Activated CD4-positive, alpha-beta memory T cell treated with anti-CD3 and anti-CD28 coated beads, Interleukin-2, amount 10 ng/mL, durations not matched to agents 7 days and 5 days (primary cell): ENCODE measurements around the gene RBM20. TPM values are rescaled to one million over a fixed set of nuclear protein-coding genes. Genes with fewer than 3 reads are reported as not detected.
A peak's percentile ranks its signal among the peaks of the same experiment; 100 is the strongest.

Source experiments
- CTCF ChIA-PET: fragments of 350-600 bp; sonication (Branson Sonifier 250); formaldehyde crosslinking; loops from one replicate; lab custom pipeline; 2021; ENCODE audit warnings: antibody characterized with exemption, inconsistent platforms; lab: Charles Lee
- POLR2A ChIA-PET: fragments of 350-600 bp; sonication (Branson Sonifier 250); formaldehyde crosslinking; loops from one replicate; lab custom pipeline; 2021; ENCODE audit warnings: antibody characterized with exemption; lab: Charles Lee
- DNase-seq: peaks from one replicate; pipeline ENCODE4 v3.0.0-alpha.2; 2020
- H3K27ac Mint-ChIP-seq: one replicate; pipeline ENCODE4 v1.8.0; 2021; ENCODE audit warnings: mild to moderate bottlenecking, mixed read lengths
- H3K27me3 Mint-ChIP-seq: one replicate; pipeline ENCODE4 v1.8.0; 2021; ENCODE audit warnings: mixed read lengths
- H3K36me3 Mint-ChIP-seq: one replicate; pipeline ENCODE4 v1.8.0; 2021; ENCODE audit warnings: low read depth, mixed read lengths
- H3K4me1 Mint-ChIP-seq: one replicate; pipeline ENCODE4 v1.8.0; 2021; ENCODE audit warnings: mixed read lengths
- H3K4me3 Mint-ChIP-seq: one replicate; pipeline ENCODE4 v1.8.0; 2021; ENCODE audit warnings: mild to moderate bottlenecking, mixed read lengths
- H3K9me3 Mint-ChIP-seq: one replicate; pipeline ENCODE4 v1.8.0; 2021; ENCODE audit warnings: mixed read lengths
- total RNA-seq, 2 experiments: library from RNA; stranded (reverse); gene quantifications; one replicate each; pipeline ENCODE4 v1.2.3, GENCODE V29; 2021

Gene RBM20
- total RNA-seq, 2 experiments from 2014 or later: 0.03 TPM; not detected in 1

DNA sequence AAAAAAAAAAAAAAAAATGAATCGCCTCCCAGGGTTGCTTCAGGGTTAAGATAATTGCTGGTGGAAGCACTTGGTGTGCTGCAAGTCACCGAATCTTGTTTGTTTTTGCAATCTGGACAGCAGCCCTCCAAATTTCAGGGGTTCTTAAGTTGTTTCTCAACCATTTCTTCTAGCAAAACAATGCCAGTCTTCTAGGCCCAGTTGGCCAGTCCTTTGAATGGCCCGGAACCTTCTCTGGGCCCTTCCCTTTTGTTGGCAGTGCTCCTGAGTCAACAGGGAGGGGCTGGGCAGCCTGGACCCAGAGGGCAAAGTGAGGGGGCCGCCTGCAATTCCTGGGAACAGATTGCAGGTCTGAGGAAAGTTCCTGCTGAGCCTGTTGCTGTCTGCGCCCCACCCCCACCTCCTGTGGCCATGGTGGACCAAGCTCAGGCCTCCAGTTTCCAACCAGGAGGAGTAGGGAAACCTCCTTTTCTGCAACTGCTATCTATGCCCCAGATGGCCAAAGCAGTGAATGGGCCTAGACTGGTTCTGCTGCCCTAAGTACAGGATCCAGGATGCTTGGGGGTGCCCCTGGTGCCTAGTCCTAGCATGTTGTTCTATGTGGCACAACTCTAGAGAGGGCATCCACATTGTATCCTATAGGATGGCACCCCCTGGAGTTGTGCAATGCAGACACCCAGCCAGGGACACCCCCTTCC, 196.2 kb downstream of the RBM20 start:
- no peaks in the 10 kb centered on the region for H3K9me3 Mint-ChIP-seq
- DNase-seq: no peak
- H3K4me1 Mint-ChIP-seq: peaks cover 31% of the 10 kb centered on the region
- POLR2A ChIA-PET: no interaction called here
- CTCF ChIA-PET: no interaction called here
- H3K36me3 Mint-ChIP-seq: no peaks in the 10 kb centered on the region
- H3K27me3 Mint-ChIP-seq: no peaks in the 10 kb centered on the region
- H3K4me3 Mint-ChIP-seq: no peak overlapping the region
- H3K27ac Mint-ChIP-seq: no peak overlapping the region

GRCh38 chr10:110840923-110841428, 196.8 kb downstream of the RBM20 start:
- no peaks in the 10 kb centered on the region for H3K9me3 Mint-ChIP-seq
- ChIA-PET POLR2A (no interaction called here), CTCF (no interaction called here)
- no peaks in the 10 kb centered on the region for H3K27me3 Mint-ChIP-seq
- H3K4me3 Mint-ChIP-seq: no peak overlapping the region
- no peaks in the 10 kb centered on the region for H3K36me3 Mint-ChIP-seq
- no peak overlapping the region for H3K27ac Mint-ChIP-seq
- H3K4me1 Mint-ChIP-seq: peaks cover 31% of the 10 kb centered on the region
- no peak for DNase-seq

- H3K4me1 Mint-ChIP-seq: peaks cover 31% of the 10 kb centered on the region
- H3K4me3 Mint-ChIP-seq: no peak overlapping the region
- H3K9me3 Mint-ChIP-seq: no peaks in the 10 kb centered on the region
- H3K27ac Mint-ChIP-seq: no peak overlapping the region
- H3K36me3 Mint-ChIP-seq: no peaks in the 10 kb centered on the region
- ChIA-PET CTCF (interaction anchor here (1.4 kb wide), 1 partner anchor 68 kb away, joined by 3 read pairs; no protein-coding TSS in a partner anchor), POLR2A (interaction anchor here (1.7 to 2.1 kb wide), 3 partner anchors 18 to 26 kb away, joined by 5 to 10 read pairs (median 6); no protein-coding TSS in a partner anchor)
- no peak for DNase-seq
- no peaks in the 10 kb centered on the region for H3K27me3 Mint-ChIP-seq
Measured at GRCh38 chr10:110841767-110842267, 197.7 kb downstream of the RBM20 start.

DNA sequence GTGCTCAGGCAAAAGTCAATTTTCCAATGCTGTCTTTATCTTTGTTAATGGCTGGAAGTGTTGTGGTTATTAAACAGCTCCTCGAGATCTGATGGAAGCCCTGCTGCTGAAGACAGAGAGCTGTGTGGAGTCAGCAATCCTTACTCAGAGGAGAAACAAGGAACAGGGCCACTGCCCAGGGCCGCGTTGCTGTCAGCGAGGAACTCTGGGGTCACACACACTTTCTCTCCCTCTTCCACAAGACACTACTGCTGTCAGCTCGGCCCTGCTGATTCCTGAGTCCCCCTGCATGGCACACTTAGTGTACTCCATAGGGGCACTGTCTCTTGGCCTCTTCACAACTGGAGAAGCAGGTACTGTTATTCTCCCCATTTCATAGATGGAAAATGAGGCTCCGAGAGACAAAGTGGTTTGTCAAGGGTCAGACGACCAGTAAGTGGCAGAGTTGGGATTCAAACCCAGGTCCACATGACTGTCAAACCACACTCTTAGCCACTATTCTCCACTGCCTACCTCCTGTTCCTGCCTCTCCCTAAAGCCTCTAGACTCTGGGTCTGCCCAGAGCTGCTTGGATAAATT, 198.3 kb downstream of the RBM20 start:
- Mint-ChIP-seq H3K4me1 (peaks cover 31% of the 10 kb centered on the region), H3K9me3 (no peaks in the 10 kb centered on the region), H3K36me3 (no peaks in the 10 kb centered on the region), H3K27me3 (no peaks in the 10 kb centered on the region), H3K4me3 (no peak overlapping the region), H3K27ac (no peak overlapping the region)
- ChIA-PET CTCF (interaction anchor here (0.8 to 1.4 kb wide), 4 partner anchors 10 to 68 kb away, joined by 3 to 4 read pairs (median 4); no protein-coding TSS in a partner anchor), POLR2A (interaction anchor here (1.7 to 2.2 kb wide), 5 partner anchors 15 to 30 kb away, joined by 5 to 16 read pairs (median 10); partner anchors contain the start of gene PDCD4)
- no peak for DNase-seq

DNA sequence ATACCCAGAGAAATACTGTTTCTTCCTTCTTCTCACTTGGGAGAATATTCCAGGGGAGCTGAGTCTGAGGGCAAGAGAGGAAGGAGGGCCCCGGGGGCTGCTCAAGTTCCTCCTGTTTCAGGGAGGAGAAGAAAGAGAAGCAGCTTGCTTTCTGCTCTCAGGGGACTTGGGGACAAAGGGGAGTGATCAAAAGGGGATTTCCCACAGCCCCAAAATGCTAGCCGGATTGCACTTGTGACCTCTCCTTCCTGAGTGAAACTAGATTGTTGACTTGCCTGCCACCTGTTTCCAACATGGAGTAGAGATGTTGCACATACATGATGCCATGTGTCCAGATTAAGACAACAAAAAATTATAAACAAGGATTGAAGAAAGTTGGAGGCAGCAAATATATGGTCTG, 198.9 kb downstream of the RBM20 start:
- Mint-ChIP-seq H3K27ac (peak overlapping the region; percentile 17), H3K4me3 (no peak overlapping the region), H3K36me3 (no peaks in the 10 kb centered on the region), H3K27me3 (no peaks in the 10 kb centered on the region), H3K4me1 (peaks cover 31% of the 10 kb centered on the region), H3K9me3 (no peaks in the 10 kb centered on the region)
- peak; percentile 65 for DNase-seq
- POLR2A ChIA-PET: interaction anchor here (1.7 to 2.2 kb wide), 6 partner anchors 15 to 69 kb away, joined by 5 to 16 read pairs (median 8); partner anchors contain the start of gene PDCD4
- CTCF ChIA-PET: interaction anchor here (0.8 to 1.4 kb wide), 6 partner anchors 10 to 69 kb away, joined by 3 to 4 read pairs (median 3); no protein-coding TSS in a partner anchor

DNA sequence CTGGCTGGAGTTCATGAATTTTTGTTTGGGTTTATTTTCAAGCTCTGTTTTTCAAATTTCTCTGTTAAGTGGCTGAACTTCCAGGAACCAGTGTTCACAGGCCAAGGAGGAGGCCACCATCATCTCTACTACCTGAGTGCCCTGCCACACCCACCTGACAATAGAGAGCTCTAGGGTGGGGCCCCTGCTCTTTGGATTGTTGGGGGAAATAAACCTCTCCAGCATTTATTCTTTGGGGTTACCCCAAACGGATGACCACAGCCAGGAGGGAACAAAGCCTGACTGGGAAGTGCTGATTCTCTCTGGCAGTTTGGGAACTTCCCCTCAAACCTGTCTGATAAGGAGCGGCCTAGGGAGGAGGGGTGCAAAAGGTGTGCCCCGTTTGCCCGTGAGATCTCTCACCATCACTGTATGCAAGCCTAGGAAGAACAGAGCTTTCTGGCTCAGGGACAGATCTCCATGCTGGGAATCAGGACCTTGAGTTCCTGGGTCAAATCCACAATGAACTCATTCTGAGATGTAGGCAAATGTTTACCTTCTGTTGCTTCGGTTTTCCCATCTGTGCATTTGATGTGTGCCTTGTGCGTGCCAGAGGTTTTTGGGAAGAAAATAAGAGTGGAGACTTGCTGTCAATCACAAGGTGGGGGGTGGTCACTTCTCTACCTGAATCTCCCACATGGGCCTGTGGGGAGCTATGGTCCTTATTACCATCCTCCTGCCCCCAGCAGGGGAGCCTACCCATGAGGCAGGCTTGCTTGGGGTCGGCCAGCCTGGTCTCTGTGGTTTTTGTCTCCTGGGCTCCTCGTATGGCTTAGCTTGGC, 199.9 kb downstream of the RBM20 start:
- POLR2A ChIA-PET: interaction anchor here (0.6 to 2.2 kb wide), 4 partner anchors 14 to 70 kb away, joined by 3 to 16 read pairs (median 8); partner anchors contain the start of gene PDCD4
- CTCF ChIA-PET: interaction anchor here (1.1 to 1.3 kb wide), 3 partner anchors 11 to 50 kb away, joined by 3 read pairs; no protein-coding TSS in a partner anchor
- Mint-ChIP-seq H3K27ac (no peak overlapping the region), H3K36me3 (no peaks in the 10 kb centered on the region), H3K9me3 (no peaks in the 10 kb centered on the region), H3K4me1 (peaks cover 31% of the 10 kb centered on the region), H3K27me3 (no peaks in the 10 kb centered on the region), H3K4me3 (no peak overlapping the region)
- DNase-seq: no peak

DNA sequence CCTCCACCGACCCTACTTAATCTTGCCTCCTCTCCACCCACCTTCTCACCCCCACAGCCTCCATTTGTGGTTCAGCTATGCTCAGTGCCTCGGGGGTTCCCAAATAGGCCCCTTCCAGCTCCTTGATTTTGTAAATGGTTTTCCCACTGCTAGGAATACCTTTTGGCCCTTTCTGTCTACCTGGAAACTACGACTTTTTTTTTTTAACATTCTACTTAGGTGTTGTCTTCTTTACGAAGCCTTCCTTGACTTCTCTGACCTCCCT, 200.4 kb downstream of the RBM20 start:
- H3K27me3 Mint-ChIP-seq: no peaks in the 10 kb centered on the region
- CTCF ChIA-PET: no interaction called here
- H3K4me1 Mint-ChIP-seq: peaks cover 31% of the 10 kb centered on the region
- H3K4me3 Mint-ChIP-seq: no peak overlapping the region
- POLR2A ChIA-PET: interaction anchor here (0.6 to 2.2 kb wide), 3 partner anchors 13 to 70 kb away, joined by 3 to 16 read pairs (median 7); no protein-coding TSS in a partner anchor
- no peak overlapping the region for H3K27ac Mint-ChIP-seq
- DNase-seq: no peak
- no peaks in the 10 kb centered on the region for H3K9me3 Mint-ChIP-seq
- H3K36me3 Mint-ChIP-seq: no peaks in the 10 kb centered on the region

DNA sequence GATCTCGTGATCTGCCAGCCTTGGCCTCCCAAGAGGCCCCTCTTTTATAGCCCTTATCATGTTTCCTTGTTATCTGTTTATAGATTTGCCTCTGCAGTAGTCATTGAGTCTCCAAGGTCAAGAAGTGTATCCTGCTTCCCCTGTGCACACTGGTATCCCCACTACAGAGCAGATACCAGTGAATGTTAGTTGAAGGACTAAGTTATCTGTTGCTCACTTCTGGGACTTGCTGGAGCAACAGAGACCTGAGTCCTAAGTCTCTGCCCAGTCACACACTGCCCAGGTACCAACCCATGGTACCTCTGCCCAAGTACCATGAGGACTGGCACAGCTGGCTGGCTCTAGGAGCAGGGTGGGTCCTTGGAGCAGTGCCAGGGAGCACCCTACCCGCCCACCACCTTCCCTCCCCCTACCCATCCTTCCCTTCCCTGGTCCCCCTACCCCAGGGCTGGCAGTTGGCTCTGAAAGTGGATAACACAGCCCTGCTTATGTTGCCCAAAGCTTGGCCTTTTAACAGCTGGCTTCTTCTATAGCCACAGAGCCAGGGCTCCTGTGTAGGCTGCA, 201.1 kb downstream of the RBM20 start:
- no peak for DNase-seq
- H3K36me3 Mint-ChIP-seq: no peaks in the 10 kb centered on the region
- H3K4me1 Mint-ChIP-seq: peaks cover 38% of the 10 kb centered on the region
- H3K4me3 Mint-ChIP-seq: no peak overlapping the region
- no peaks in the 10 kb centered on the region for H3K27me3 Mint-ChIP-seq
- CTCF ChIA-PET: interaction anchor here (1.8 kb wide), 1 partner anchor 174 kb away, joined by 4 read pairs; no protein-coding TSS in a partner anchor
- POLR2A ChIA-PET: interaction anchor here (0.9 to 1.4 kb wide), 2 partner anchors 10 to 12 kb away, joined by 3 to 6 read pairs; no protein-coding TSS in a partner anchor
- no peaks in the 10 kb centered on the region for H3K9me3 Mint-ChIP-seq
- no peak overlapping the region for H3K27ac Mint-ChIP-seq

DNA sequence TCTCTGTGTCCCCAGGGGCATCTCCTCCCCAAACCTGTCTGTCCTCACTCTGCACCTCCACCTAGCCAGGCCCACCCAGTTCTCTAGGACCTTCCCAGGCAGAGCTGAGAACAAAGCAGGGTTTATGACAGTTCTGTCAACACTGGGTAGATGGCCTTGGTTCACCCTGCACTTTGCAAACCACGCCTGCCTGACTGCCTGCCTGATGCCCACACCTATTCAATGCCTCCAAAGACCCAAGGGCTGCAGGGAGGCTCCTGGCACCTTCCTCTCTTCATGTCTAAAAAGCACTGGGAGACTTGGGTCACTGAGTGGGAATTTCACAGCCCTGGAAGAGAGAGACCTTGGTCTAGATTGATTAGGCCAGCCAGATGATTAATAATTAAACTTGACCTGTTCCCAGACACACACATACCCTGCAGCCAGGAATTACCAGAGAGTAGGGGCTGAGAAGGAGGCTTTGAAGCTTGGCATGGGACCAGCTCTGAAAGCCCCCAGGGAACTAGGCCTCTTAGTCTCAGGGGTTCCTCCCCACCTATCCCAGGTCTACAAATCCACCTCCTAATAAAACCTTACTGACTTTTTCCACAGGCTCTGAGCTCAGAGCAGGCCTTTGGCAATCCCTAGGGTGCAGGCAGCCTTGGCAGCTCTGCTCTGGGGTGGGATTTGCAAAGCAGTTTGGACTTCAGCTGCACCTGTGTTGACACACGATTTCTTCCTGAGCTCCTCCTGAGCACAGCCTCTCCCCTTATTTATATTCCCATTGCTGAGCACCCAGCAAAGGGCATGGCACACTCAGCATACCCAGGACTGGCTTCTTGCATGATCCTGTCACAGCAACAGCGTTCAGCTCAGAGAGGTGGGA, 201.9 kb downstream of the RBM20 start:
- H3K27ac Mint-ChIP-seq: no peak overlapping the region
- H3K4me1 Mint-ChIP-seq: peaks cover 46% of the 10 kb centered on the region
- DNase-seq: no peak
- H3K36me3 Mint-ChIP-seq: no peaks in the 10 kb centered on the region
- H3K27me3 Mint-ChIP-seq: no peaks in the 10 kb centered on the region
- no peak overlapping the region for H3K4me3 Mint-ChIP-seq
- CTCF ChIA-PET: interaction anchor here (1.2 to 1.8 kb wide), 2 partner anchors 11 to 175 kb away, joined by 4 to 5 read pairs; no protein-coding TSS in a partner anchor
- no peaks in the 10 kb centered on the region for H3K9me3 Mint-ChIP-seq
- POLR2A ChIA-PET: interaction anchor here (0.7 to 1.4 kb wide), 4 partner anchors 9 to 19 kb away, joined by 3 to 6 read pairs (median 3); no protein-coding TSS in a partner anchor

DNA sequence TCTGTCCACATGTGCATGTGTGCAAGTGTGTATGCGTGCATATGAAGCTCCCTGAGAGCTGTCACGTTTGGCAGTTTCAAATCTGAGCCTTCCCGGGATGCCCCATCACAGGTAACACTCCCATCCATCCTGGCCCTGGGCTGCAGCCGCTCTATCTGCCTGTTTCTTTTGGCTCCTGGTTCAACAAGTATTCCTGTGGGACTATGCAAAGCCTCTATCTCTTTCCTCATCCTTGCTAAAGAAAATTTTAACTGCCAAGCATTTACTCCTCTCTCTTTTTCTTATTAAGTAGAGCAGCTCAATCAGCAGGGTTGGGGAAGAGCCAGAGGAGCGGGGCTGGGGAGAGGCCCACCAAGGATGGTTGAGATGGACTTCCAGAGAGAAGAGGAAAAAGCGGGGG, 203.2 kb downstream of the RBM20 start:
- Mint-ChIP-seq H3K9me3 (no peaks in the 10 kb centered on the region), H3K4me1 (peaks cover 49% of the 10 kb centered on the region), H3K27me3 (no peaks in the 10 kb centered on the region), H3K36me3 (no peaks in the 10 kb centered on the region), H3K4me3 (no peak overlapping the region), H3K27ac (no peak overlapping the region)
- ChIA-PET POLR2A (no interaction called here), CTCF (no interaction called here)
- no peak for DNase-seq

- Mint-ChIP-seq H3K9me3 (no peaks in the 10 kb centered on the region), H3K36me3 (no peaks in the 10 kb centered on the region), H3K27ac (no peak overlapping the region), H3K27me3 (no peaks in the 10 kb centered on the region), H3K4me1 (peaks cover 49% of the 10 kb centered on the region), H3K4me3 (no peak overlapping the region)
- no peak for DNase-seq
- ChIA-PET POLR2A (no interaction called here), CTCF (no interaction called here)
Measured at GRCh38 chr10:110848106-110848505, 204.0 kb downstream of the RBM20 start.
